Stimulated activated CD8-positive, alpha-beta memory T cell treated with anti-CD3 and anti-CD28 coated beads, Interleukin-4, amount 100 ng/mL, for 4 hours (primary cell): Measurements from ENCODE around the gene RGPD4.
"Not testable (repeated sequence)": the region's sequence is repeated elsewhere in the genome, so short reads cannot be mapped to it uniquely, and the experiment has no call there.

ENCODE experiments used
- DNase-seq, 2 donors: peaks; one replicate each; pipeline ENCODE4 v3.0.0-alpha.2; 2020; ENCODE audit warnings: low read depth in 2 of 2, low spot score in 1 of 2

The RGPD4 gene

DNA sequence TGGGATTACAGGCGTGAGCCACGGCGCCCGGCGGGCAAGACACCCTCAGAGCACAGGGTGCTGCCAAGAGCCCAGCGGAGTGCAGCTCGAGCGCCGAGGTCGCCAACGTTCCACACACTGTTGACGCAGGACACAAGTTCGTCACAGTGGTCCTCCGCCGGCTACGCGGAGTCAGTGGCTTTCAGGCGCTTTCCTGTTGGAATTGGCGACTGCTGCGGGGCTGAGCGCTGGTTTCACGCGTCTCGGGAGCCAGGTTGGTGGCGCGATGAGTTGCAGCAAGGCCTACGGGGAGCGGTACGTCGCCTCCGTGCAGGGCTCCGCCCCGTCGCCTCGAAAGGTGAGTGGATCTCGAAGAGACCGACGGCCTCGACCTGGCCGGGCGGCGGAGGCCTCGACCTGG lies at the start of gene RGPD4:
Gene RGPD4 (plus strand): TSS at position 144 of the 400 bp plus-strand sequence. CDS start 122 bp downstream, at position 266.
- not testable (repeated sequence) for DNase-seq

- no peak for DNase-seq
Observed at GRCh38 chr2:107777974-107778373, 48.7 kb upstream of the RGPD4 start.

DNA sequence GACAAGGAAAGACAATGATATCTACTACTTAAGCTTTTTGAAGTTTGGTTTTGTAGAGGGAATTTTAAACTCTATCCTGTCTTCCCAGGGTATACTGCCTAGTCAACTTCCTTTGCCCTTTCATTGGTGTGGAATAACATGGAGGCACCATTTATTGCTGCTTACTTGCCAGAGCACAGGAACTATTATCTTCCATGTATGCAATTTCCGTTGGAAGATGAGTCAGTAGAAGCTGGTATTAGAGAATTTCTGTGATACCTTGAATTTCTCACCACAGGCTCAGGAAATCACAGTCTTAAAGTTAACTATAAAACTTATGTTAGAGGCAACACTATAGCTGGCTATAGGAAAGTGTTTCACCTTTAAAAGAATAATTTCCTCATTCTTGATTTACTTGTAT lies 40.9 kb upstream of the RGPD4 start:
- DNase-seq = no peak

- DNase-seq = no peak
Observed at GRCh38 chr2:107790837-107791236, 35.9 kb upstream of the RGPD4 start.

DNA sequence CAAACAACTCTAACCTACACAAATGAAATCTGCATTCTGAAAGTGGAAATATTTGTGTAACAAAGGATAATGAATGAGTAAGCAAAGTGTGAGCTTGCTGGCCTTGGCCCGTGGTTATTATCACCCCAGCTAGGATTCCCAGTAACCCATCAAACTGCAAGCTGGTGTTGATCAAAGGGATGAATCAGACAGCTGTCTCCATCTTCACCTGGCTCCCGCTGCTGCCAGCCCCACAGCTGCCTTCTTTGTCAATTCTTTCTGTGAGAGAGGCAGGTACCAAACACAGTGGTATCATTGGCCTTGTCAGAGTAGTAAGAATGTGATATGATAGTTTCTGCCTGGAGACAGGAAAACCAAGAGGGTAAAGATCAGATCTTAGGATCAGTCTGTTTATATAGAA lies 25.2 kb upstream of the RGPD4 start:
- DNase-seq = no peak

DNA sequence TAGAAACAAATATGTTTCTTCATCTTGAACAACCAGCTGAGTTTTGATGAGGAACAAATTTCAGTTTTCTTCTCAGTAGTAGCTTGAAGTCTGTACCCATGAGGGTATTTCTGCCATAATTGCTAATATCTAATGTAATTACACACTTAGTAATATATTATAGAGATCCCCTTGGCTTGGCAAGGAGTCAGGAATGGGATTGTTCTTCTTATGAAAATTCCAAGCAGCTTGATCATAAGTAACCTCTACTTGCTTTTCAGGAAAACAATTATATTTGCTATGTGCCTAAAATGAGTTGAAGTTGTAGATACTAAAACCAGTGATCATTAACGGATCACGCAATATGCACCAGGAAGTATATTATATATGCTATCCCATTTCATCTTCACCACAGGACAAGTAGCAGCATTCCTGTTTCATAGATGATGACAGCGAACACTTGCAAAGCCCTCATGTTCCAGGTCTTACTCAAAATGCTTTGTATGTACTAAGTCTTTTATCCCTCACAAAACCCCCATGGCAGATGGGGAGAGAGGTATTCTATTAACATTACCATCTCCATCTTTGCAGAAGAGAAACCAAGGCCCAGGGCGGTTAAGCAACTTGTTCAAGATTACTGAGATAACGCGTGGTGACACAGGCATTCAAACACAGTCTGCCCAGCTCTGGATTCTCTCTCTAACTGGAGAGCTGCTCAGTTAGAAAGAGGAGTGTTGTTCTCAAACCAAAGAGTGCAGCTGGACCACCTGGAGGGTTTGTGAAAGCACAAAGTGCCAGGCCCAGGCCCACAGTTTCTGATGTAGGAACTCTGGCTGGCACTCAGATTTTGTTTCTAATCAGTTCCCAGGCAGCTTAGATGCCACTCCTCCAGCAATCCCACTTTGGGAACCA lies 21.8 kb upstream of the RGPD4 start:
- no peak for DNase-seq

DNA sequence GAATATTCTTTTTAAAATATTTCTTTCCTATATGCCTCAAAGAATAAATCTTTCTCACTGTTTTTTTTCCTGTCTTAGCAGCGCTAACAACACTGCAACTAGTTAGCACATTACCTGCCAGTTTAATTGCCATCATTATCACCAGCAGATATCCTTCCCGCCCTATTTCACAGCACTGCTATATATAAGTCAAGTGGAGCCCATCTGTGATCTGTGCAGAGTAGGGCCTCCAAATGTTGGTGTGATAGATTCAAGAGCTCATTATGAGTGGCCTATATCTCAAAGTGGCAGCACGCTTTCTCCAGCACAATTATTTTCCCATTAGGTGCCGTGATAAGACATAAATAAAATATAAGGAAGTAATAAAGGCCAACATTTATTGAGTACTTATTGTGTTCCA lies 19.8 kb upstream of the RGPD4 start:
- DNase-seq = no peak

DNA sequence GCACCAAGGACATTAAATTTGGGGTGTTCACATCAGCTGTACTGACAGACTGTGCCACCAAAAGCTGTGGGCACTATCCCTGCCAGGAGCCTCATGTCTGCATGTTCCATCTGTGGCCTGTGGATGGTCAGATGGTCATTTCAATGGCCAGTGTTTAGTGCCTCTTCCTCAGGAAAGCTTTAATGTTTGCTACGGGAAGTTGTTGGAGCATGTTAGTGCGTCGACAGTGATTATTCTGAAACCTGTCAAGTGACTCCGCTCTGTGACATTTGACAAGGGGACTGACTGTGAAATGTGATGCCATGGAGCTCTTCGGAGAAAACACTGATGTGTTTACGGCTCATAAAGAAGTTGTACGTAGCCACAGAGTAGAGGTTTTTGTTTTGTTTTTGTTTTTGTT lies 18.7 kb upstream of the RGPD4 start:
- DNase-seq = no peak

DNA sequence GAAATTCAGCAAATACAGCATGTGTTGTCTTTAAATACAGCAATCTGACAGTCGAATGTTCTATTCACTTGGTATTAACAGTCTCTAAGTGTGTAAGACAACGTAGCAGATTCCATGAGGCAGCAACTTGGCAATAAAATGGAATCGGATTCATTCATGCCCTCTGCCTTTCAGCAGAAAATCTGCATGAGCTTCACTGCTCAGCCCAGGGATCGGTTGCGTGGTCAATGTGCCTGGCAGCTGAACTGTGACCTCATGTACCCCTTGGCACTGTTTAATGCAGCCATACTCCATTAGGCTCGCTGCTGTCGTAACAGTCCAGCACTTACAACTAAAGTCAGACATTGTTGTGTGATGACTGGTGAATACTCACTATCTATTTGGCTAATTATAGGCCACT lies 17.7 kb upstream of the RGPD4 start:
- no peak for DNase-seq

- DNase-seq = no peak
Observed at GRCh38 chr2:107809835-107810234, 16.9 kb upstream of the RGPD4 start.

- DNase-seq = no peak
Observed at GRCh38 chr2:107810734-107811133, 16.0 kb upstream of the RGPD4 start.

DNA sequence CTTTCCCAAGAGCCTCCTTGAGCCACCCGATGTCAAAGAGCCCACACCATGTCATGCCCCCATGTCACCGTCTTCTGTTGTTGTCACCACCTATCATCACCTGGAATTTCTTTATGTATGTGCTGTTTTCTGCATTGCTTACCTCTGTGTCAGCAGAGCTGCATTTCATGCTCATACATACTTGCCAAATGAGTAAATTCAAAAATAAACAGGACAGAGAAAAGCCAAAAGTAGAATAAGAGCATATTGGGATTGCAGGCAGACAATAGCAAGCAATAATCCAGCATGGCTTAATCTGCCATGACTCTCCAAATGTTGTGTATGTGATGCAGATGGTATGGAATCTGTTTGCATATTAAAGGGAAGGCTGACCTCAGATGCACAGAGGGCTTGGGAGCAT lies 15.3 kb upstream of the RGPD4 start:
- no peak for DNase-seq

- no peak for DNase-seq
Observed at GRCh38 chr2:107812006-107812405, 14.7 kb upstream of the RGPD4 start.

GRCh38 chr2:107817378-107817777 lies 9.3 kb upstream of the RGPD4 start:
- no peak for DNase-seq

GRCh38 chr2:107822302-107822701 lies 4.4 kb upstream of the RGPD4 start:
- DNase-seq = no peak

DNA sequence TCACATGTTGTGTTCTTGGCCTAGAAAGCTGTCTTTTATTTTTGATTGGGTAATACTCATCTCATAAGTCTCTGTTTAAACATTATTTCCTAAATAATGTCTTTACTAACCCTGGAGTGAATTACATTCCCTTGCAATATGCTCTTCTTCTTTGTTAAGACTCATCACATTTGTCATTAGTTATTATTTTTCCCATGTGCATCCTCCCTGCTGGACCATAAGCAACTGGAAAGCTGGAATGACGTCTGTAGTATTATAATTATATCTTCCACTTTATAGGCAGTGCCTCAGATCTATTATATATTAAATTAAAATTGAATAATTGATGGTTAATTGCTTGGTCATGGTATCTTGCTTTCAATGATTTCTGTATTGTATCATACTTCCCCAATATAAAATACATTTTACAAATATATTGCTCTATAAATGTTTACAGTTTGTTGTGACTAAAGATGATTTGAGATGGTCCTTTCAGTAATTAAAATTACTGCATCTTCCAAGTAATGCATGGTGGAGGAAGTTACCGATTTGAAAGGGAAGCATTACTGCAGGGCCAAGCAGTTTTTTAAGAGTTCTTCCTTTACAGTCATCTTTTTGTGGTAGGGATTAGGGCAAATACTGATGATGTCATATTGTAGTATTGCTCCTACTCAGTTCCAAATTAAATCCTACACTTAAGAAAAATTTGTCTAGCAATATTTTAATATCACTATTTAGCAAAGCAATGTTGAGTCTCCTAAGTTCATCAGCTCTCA lies 2.1 kb upstream of the RGPD4 start:
- no peak for DNase-seq

GRCh38 chr2:107825206-107825563 lies 1.5 kb upstream of the RGPD4 start:
- DNase-seq = no peak

- not testable (repeated sequence) for DNase-seq
Observed at GRCh38 chr2:107829514-107829913, 2.8 kb downstream of the RGPD4 start.

DNA sequence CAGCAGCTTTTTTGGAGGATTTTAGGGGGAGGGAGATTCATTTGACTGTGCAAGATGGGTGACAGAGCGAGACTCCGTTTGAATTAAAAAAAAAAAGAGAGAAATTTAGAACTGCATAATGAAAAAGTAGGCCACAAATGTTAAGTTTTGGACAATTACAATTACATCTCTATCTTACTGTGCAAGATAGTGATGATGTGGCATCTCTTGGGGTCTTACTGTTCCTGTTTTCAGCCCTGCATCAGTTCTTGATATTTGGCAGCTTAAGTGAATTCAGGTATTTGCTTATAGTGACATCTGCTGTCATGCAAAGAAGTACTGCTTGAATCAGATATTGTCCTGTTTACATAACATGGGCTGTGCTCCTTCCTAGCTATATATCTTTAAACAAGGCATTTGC lies 6.5 kb downstream of the RGPD4 start:
- DNase-seq = not testable (repeated sequence)

GRCh38 chr2:107833618-107834017 lies 6.9 kb downstream of the RGPD4 start:
- DNase-seq = not testable (repeated sequence)

DNA sequence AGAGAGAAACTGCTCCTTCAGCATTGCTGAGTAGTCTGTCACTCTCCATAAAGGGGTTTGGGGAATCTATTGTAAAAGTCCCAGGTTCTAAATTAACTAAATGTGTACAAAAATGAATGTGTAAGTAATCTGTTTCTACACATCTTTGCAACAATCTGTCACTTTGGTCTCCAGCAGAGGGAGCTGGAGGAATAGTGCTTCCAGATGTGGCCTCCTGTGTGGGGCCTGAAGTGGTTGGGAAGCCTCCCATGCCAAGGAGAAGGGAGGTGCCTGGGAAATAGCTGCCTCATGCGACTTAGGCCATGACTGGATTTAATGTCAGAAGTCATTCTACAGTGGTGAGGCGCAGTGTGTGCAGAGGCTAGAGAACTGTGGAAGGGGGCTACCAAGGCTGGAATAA lies 89.4 kb downstream of the RGPD4 start:
- not testable (repeated sequence) for DNase-seq

DNA sequence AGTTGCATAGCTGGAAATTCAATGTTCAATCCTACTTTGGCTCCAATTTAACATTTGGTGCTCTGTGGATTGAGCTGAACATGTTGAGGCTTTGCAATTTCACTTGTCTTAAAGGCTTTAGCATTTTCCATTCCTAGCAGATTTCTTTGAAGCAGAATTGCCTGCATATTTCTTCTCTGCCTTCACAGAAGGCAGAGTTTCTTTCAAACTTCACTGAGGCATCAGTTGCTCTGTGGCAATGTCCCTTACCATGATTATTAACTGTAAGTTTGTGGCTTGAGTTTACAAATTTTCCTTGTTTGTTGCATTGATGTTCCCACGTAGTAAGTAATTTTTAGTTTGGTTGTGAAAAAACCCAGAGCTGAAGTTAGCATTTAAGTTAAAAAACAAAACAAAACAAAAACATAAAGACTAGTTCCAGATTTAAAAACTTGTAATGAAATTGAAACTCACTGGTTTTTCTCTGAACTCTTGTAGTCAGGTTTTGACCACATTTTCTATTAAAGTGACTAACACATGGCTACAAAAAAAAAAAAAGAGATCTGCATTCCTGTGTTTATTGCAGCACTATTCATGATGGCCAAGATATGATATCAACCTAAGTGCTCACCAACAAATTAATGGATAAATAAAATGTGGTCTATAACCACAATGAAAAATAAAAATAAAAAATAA lies 90.1 kb downstream of the RGPD4 start:
- DNase-seq = not testable (repeated sequence)
